ENCODE data around the gene DDX52.

DNA sequence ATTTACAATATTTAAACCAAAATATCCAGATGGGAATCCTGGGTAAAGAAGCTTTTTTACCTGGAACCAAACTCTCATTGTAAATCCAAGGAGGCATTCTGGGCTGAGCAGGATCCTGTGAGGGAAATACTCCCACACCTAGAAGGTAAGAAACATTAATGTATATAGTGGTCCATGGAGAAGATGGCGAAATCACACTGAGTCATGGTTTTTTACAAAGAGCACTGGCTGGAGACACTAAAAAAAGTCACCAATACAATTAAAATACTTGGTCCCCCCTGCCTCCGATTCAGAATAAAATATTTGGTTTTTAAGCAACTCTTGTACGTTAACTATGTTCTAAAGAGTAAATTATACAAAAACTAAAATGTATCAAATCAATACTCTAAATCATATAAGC is 67.0 kb downstream of the DDX52 start:
- TF ChIP-seq, protein P1, sequence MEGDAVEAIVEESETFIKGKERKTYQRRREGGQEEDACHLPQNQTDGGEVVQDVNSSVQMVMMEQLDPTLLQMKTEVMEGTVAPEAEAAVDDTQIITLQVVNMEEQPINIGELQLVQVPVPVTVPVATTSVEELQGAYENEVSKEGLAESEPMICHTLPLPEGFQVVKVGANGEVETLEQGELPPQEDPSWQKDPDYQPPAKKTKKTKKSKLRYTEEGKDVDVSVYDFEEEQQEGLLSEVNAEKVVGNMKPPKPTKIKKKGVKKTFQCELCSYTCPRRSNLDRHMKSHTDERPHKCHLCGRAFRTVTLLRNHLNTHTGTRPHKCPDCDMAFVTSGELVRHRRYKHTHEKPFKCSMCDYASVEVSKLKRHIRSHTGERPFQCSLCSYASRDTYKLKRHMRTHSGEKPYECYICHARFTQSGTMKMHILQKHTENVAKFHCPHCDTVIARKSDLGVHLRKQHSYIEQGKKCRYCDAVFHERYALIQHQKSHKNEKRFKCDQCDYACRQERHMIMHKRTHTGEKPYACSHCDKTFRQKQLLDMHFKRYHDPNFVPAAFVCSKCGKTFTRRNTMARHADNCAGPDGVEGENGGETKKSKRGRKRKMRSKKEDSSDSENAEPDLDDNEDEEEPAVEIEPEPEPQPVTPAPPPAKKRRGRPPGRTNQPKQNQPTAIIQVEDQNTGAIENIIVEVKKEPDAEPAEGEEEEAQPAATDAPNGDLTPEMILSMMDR (IDR thresholded peaks at IDR 0.05; ENCODE audit: low read depth, low read length): no peak
- no peak for TF ChIP-seq POLR2A (IDR thresholded peaks at IDR 0.05; ENCODE audit: extremely low read depth, insufficient read length)
- TF ChIP-seq, protein P2, sequence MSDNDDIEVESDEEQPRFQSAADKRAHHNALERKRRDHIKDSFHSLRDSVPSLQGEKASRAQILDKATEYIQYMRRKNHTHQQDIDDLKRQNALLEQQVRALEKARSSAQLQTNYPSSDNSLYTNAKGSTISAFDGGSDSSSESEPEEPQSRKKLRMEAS (IDR thresholded peaks at IDR 0.05; ENCODE audit: low read depth, low read length): no peak
